ENCODE results near the gene BDH2. TPM values are rescaled to one million over a fixed set of nuclear protein-coding genes. Genes with fewer than 3 reads are reported as not detected.

The BDH2 gene
- total and polyA plus RNA-seq, 2 experiments from 2014 or later = 36.5 to 73.9 TPM

DNA sequence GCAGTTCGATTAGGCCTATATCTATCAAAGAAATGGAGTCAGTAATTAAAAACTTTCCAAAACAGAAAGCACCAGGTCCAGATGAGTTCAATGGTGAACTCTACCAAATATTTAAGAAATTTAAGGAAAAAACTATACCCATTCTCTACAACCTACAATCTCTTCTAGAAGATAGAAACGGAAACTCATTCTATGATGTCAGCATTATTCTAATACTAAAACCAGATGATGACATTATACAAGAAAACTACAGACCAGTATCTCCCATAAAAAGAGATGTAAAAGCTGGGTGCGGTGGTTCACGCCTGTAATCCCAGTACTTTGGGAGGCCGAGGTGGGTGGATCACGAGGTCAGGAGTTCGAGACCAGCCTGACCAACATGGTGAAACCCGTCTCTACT lies 29.5 kb upstream of the BDH2 start:
- no peak for ATAC-seq
- H2AFZ ChIP-seq = no peak overlapping the region
- Mint-ChIP-seq H3K27ac (no peak overlapping the region), H3K36me3 (ENCODE audit: low read depth) (peaks cover 55% of the 10 kb centered on the region), H3K27me3 (ENCODE audit: insufficient read depth, low read depth, poor library complexity) (peaks cover 2% of the 10 kb centered on the region), H3K4me1 (no peaks in the 10 kb centered on the region), H3K4me3 (no peak overlapping the region), H3K9me3 (no peaks in the 10 kb centered on the region)
- DNase-seq (ENCODE audit: low spot score) = no peak
- H3K4me2 ChIP-seq = no peak overlapping the region
- TF ChIP-seq EZH2phosphoT487 (IDR thresholded peaks at IDR 0.05; ENCODE audit: unreplicated experiment) (no peak), POLR2AphosphoS5 (IDR thresholded peaks at IDR 0.05; ENCODE audit: low read depth) (no peak), ZNF114 (CRISPR knock-in tag; IDR thresholded peaks at IDR 0.05) (no peak), EZH2 (IDR thresholded peaks at IDR 0.05; ENCODE audit: low read depth, unreplicated experiment) (no peak), ZNF331 (CRISPR knock-in tag; IDR thresholded peaks at IDR 0.05; ENCODE audit: low read depth) (no peak), CREB1 (CRISPR knock-in tag; IDR thresholded peaks at IDR 0.05; ENCODE audit: low read depth) (no peak), NANOG (IDR thresholded peaks at IDR 0.05; ENCODE audit: borderline replicate concordance) (no peak), JUNB (IDR thresholded peaks at IDR 0.05; ENCODE audit: unreplicated experiment) (no peak), STAT1 (IDR thresholded peaks at IDR 0.05; ENCODE audit: unreplicated experiment) (no peak)
- TF ChIP-seq, protein P1, sequence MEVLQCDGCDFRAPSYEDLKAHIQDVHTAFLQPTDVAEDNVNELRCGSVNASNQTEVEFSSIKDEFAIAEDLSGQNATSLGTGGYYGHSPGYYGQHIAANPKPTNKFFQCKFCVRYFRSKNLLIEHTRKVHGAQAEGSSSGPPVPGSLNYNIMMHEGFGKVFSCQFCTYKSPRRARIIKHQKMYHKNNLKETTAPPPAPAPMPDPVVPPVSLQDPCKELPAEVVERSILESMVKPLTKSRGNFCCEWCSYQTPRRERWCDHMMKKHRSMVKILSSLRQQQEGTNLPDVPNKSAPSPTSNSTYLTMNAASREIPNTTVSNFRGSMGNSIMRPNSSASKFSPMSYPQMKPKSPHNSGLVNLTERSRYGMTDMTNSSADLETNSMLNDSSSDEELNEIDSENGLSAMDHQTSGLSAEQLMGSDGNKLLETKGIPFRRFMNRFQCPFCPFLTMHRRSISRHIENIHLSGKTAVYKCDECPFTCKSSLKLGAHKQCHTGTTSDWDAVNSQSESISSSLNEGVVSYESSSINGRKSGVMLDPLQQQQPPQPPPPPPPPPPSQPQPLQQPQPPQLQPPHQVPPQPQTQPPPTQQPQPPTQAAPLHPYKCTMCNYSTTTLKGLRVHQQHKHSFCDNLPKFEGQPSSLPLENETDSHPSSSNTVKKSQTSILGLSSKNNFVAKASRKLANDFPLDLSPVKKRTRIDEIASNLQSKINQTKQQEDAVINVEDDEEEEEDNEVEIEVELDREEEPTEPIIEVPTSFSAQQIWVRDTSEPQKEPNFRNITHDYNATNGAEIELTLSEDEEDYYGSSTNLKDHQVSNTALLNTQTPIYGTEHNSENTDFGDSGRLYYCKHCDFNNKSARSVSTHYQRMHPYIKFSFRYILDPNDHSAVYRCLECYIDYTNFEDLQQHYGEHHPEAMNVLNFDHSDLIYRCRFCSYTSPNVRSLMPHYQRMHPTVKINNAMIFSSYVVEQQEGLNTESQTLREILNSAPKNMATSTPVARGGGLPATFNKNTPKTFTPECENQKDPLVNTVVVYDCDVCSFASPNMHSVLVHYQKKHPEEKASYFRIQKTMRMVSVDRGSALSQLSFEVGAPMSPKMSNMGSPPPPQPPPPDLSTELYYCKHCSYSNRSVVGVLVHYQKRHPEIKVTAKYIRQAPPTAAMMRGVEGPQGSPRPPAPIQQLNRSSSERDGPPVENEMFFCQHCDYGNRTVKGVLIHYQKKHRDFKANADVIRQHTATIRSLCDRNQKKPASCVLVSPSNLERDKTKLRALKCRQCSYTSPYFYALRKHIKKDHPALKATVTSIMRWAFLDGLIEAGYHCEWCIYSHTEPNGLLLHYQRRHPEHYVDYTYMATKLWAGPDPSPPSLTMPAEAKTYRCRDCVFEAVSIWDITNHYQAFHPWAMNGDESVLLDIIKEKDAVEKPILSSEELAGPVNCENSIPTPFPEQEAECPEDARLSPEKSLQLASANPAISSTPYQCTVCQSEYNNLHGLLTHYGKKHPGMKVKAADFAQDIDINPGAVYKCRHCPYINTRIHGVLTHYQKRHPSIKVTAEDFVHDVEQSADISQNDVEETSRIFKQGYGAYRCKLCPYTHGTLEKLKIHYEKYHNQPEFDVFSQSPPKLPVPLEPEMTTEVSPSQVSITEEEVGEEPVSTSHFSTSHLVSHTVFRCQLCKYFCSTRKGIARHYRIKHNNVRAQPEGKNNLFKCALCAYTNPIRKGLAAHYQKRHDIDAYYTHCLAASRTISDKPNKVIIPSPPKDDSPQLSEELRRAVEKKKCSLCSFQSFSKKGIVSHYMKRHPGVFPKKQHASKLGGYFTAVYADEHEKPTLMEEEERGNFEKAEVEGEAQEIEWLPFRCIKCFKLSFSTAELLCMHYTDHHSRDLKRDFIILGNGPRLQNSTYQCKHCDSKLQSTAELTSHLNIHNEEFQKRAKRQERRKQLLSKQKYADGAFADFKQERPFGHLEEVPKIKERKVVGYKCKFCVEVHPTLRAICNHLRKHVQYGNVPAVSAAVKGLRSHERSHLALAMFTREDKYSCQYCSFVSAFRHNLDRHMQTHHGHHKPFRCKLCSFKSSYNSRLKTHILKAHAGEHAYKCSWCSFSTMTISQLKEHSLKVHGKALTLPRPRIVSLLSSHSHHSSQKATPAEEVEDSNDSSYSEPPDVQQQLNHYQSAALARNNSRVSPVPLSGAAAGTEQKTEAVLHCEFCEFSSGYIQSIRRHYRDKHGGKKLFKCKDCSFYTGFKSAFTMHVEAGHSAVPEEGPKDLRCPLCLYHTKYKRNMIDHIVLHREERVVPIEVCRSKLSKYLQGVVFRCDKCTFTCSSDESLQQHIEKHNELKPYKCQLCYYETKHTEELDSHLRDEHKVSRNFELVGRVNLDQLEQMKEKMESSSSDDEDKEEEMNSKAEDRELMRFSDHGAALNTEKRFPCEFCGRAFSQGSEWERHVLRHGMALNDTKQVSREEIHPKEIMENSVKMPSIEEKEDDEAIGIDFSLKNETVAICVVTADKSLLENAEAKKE (CRISPR knock-in tag; IDR thresholded peaks at IDR 0.05) = no peak
- TF ChIP-seq, protein P2, sequence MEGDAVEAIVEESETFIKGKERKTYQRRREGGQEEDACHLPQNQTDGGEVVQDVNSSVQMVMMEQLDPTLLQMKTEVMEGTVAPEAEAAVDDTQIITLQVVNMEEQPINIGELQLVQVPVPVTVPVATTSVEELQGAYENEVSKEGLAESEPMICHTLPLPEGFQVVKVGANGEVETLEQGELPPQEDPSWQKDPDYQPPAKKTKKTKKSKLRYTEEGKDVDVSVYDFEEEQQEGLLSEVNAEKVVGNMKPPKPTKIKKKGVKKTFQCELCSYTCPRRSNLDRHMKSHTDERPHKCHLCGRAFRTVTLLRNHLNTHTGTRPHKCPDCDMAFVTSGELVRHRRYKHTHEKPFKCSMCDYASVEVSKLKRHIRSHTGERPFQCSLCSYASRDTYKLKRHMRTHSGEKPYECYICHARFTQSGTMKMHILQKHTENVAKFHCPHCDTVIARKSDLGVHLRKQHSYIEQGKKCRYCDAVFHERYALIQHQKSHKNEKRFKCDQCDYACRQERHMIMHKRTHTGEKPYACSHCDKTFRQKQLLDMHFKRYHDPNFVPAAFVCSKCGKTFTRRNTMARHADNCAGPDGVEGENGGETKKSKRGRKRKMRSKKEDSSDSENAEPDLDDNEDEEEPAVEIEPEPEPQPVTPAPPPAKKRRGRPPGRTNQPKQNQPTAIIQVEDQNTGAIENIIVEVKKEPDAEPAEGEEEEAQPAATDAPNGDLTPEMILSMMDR (conservative IDR thresholded peaks at IDR 0.05; ENCODE audit: low read depth in 2 of 2) = no peak
- TF ChIP-seq, protein P3, sequence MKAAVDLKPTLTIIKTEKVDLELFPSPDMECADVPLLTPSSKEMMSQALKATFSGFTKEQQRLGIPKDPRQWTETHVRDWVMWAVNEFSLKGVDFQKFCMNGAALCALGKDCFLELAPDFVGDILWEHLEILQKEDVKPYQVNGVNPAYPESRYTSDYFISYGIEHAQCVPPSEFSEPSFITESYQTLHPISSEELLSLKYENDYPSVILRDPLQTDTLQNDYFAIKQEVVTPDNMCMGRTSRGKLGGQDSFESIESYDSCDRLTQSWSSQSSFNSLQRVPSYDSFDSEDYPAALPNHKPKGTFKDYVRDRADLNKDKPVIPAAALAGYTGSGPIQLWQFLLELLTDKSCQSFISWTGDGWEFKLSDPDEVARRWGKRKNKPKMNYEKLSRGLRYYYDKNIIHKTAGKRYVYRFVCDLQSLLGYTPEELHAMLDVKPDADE (IDR thresholded peaks at IDR 0.05) = no peak
- TF ChIP-seq, protein P4, sequence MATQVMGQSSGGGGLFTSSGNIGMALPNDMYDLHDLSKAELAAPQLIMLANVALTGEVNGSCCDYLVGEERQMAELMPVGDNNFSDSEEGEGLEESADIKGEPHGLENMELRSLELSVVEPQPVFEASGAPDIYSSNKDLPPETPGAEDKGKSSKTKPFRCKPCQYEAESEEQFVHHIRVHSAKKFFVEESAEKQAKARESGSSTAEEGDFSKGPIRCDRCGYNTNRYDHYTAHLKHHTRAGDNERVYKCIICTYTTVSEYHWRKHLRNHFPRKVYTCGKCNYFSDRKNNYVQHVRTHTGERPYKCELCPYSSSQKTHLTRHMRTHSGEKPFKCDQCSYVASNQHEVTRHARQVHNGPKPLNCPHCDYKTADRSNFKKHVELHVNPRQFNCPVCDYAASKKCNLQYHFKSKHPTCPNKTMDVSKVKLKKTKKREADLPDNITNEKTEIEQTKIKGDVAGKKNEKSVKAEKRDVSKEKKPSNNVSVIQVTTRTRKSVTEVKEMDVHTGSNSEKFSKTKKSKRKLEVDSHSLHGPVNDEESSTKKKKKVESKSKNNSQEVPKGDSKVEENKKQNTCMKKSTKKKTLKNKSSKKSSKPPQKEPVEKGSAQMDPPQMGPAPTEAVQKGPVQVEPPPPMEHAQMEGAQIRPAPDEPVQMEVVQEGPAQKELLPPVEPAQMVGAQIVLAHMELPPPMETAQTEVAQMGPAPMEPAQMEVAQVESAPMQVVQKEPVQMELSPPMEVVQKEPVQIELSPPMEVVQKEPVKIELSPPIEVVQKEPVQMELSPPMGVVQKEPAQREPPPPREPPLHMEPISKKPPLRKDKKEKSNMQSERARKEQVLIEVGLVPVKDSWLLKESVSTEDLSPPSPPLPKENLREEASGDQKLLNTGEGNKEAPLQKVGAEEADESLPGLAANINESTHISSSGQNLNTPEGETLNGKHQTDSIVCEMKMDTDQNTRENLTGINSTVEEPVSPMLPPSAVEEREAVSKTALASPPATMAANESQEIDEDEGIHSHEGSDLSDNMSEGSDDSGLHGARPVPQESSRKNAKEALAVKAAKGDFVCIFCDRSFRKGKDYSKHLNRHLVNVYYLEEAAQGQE (IDR thresholded peaks at IDR 0.05; ENCODE audit: unreplicated experiment) = no peak
- no peak overlapping the region for H3K27ac ChIP-seq (ENCODE audit: low read depth)
- peaks cover 13% of the 10 kb centered on the region; the same call in 1 of the 2 replicates for H3K36me3 ChIP-seq (ENCODE audit: insufficient read depth)
- H4K20me1 ChIP-seq (replicated peaks; ENCODE audit: insufficient read depth) = no peaks in the 10 kb centered on the region
- H3K4me1 ChIP-seq (ENCODE audit: insufficient read depth) = no peaks in the 10 kb centered on the region
- H3K9me2 ChIP-seq (ENCODE audit: insufficient read depth) = no peaks in the 10 kb centered on the region
- H3K79me2 ChIP-seq (replicated peaks; ENCODE audit: insufficient read depth) = no peaks in the 10 kb centered on the region
- no peak overlapping the region for H3K4me3 ChIP-seq
- no peaks in the 10 kb centered on the region for H3K27me3 ChIP-seq (ENCODE audit: insufficient read depth)
- H3F3A ChIP-seq (replicated peaks; ENCODE audit: low read depth) = no peaks in the 10 kb centered on the region
